H1 (cell line): ENCODE results near the gene FGFBP1. TPM values are rescaled to one million over a fixed set of nuclear protein-coding genes. Genes with fewer than 3 reads are reported as not detected.

Experiments
- CTCF ChIA-PET: fragments of 300-600 bp; sonication (Branson Sonifier 250); formaldehyde crosslinking; loops from one replicate; lab custom pipeline; 2021; ENCODE audit not compliant: partially characterized antibody; lab: Charles Lee
- POLR2A ChIA-PET: fragments of 300-600 bp; sonication (Branson Sonifier 250); formaldehyde crosslinking; loops from one replicate; lab custom pipeline; 2021; ENCODE audit warnings: inconsistent platforms; ENCODE audit not compliant: partially characterized antibody; lab: Charles Lee
- DNase-seq, 2 experiments: peaks; one replicate each; pipeline versions ENCODE4 v3.0.0 to v3.0.0-alpha.2; 2010 to 2022; ENCODE audit warnings: low spot score in 2 of 2, low read depth in 1 of 2, mixed read lengths in 1 of 2
- FAIRE-seq: peaks from 2 replicates; lab custom pipeline; 2011; peaks lifted over from hg19 to GRCh38; lab: Jason Lieb, UNC
- H2AFZ ChIP-seq: 2 replicates; pipeline ENCODE4 v1.8.1; 2012; ENCODE audit warnings: low read length, inconsistent platforms
- H2AK5ac ChIP-seq: 2 replicates; pipeline ENCODE4 v1.6.1; 2013; ENCODE audit warnings: low read depth, low read length
- H2BK120ac ChIP-seq: replicated peaks from 2 replicates; pipeline ENCODE3; 2013; ENCODE audit warnings: low read depth, low read length, inconsistent platforms
- H2BK12ac ChIP-seq: 2 replicates; pipeline ENCODE4 v1.6.1; 2013; ENCODE audit warnings: low read depth, low read length
- H2BK15ac ChIP-seq: 2 replicates; pipeline ENCODE4 v1.6.1; 2013; ENCODE audit warnings: low read length
- H2BK20ac ChIP-seq: 2 replicates; pipeline ENCODE4 v1.6.1; 2013; ENCODE audit warnings: low read length
- H2BK5ac ChIP-seq: 2 replicates; pipeline ENCODE4 v1.6.1; 2013; ENCODE audit warnings: low read depth, low read length
- H3K14ac ChIP-seq: 2 replicates; pipeline ENCODE4 v1.6.1; 2013; ENCODE audit warnings: inconsistent platforms; ENCODE audit not compliant: insufficient read length
- H3K18ac ChIP-seq: 2 replicates; pipeline ENCODE4 v1.6.1; 2013; ENCODE audit warnings: low read length; ENCODE audit errors: extremely low read depth
- H3K23ac ChIP-seq: 2 replicates; pipeline ENCODE4 v1.6.1; 2013; ENCODE audit warnings: inconsistent platforms; ENCODE audit not compliant: insufficient read length
- H3K23me2 ChIP-seq: 2 replicates; pipeline ENCODE4 v1.6.1; 2013; ENCODE audit warnings: low read depth, low read length
- H3K27ac ChIP-seq: 2 replicates; pipeline ENCODE4 v1.6.1; 2011; ENCODE audit warnings: low read depth, low read length, inconsistent platforms
- H3K27me3 ChIP-seq, 4 experiments: replicated peaks in 1 of 4; 1 replicate in 1 of 4; 2 replicates in 3 of 4; pipeline versions ENCODE4 v1.6.1 to v1.8.1; 2011 to 2013; ENCODE audit warnings: low read length in 3 of 4, mild to moderate bottlenecking in 3 of 4, inconsistent platforms in 2 of 4, mixed read lengths in 2 of 4, moderate library complexity in 1 of 4; ENCODE audit not compliant: control insufficient read depth in 3 of 4, insufficient read depth in 3 of 4; ENCODE audit errors: extremely low read depth in 1 of 4
- H3K36me3 ChIP-seq, 4 experiments: 2 replicates each; pipeline versions ENCODE4 v1.6.1 to v1.8.1; 2011 to 2013; ENCODE audit warnings: mild to moderate bottlenecking in 4 of 4, low read length in 3 of 4, moderate library complexity in 2 of 4, control low read depth in 1 of 4, inconsistent platforms in 1 of 4; ENCODE audit not compliant: insufficient read depth in 4 of 4, control insufficient read depth in 2 of 4
- H3K4ac ChIP-seq: replicated peaks from 2 replicates; pipeline ENCODE3; 2013; ENCODE audit warnings: low read length, low read depth, mixed read lengths, inconsistent platforms; ENCODE audit not compliant: insufficient read length
- H3K4me1 ChIP-seq, 4 experiments: replicated peaks in 1 of 4; 1 replicate in 1 of 4; 2 replicates in 3 of 4; pipeline versions ENCODE4 v1.6.1 to v1.8.1; 2011 to 2013; ENCODE audit warnings: low read length in 3 of 4, inconsistent platforms in 2 of 4, mixed read lengths in 1 of 4; ENCODE audit not compliant: insufficient read depth in 4 of 4, control insufficient read depth in 3 of 4
- H3K4me2 ChIP-seq, 2 experiments: 2 replicates each; pipeline versions ENCODE4 v1.6.1 to v1.8.1; 2011 to 2013; ENCODE audit warnings: low read depth in 2 of 2, low read length in 2 of 2, control low read depth in 1 of 2, inconsistent platforms in 1 of 2, mild to moderate bottlenecking in 1 of 2; ENCODE audit not compliant: insufficient read depth in 1 of 2
- H3K4me3 ChIP-seq, 4 experiments: fragments of 200-600, 300-600 bp in 1 of 4; sonication (generic), shearing (Covaris generic), sonication (Bioruptor Twin) in 1 of 4; 2 replicates each; pipeline versions ENCODE4 v1.5.1 to v1.8.1; 2011 to 2016; ENCODE audit warnings: low read length in 4 of 4, low read depth in 3 of 4, control low read depth in 2 of 4, inconsistent platforms in 2 of 4, mild to moderate bottlenecking in 2 of 4, mixed read lengths in 1 of 4, moderate library complexity in 1 of 4; ENCODE audit not compliant: insufficient read depth in 2 of 4; ENCODE audit errors: extremely low read depth in 1 of 4
- H3K56ac ChIP-seq: replicated peaks from 2 replicates; pipeline ENCODE3; 2013; ENCODE audit warnings: low read depth, mild to moderate bottlenecking, mixed read lengths, low read length, inconsistent platforms; ENCODE audit not compliant: insufficient read length
- H3K79me1 ChIP-seq: 2 replicates; pipeline ENCODE4 v1.6.1; 2013; ENCODE audit warnings: low read depth, low read length, control low read depth
- H3K79me2 ChIP-seq, 2 experiments: 2 replicates each; pipeline versions ENCODE4 v1.6.1 to v1.8.1; 2012 to 2013; ENCODE audit warnings: low read length in 2 of 2, mild to moderate bottlenecking in 2 of 2, inconsistent platforms in 1 of 2; ENCODE audit not compliant: insufficient read depth in 2 of 2, control insufficient read depth in 1 of 2
- H3K9ac ChIP-seq, 4 experiments: replicated peaks in 1 of 4; 1 replicate in 1 of 4; 2 replicates in 3 of 4; pipeline versions ENCODE4 v1.6.1 to v1.8.1; 2011 to 2013; ENCODE audit warnings: low read depth in 3 of 4, low read length in 3 of 4, control low read depth in 2 of 4, mild to moderate bottlenecking in 2 of 4, moderate library complexity in 2 of 4, inconsistent platforms in 1 of 4; ENCODE audit errors: extremely low read depth in 1 of 4
- H3K9me3 ChIP-seq, 2 experiments: 2 replicates each; pipeline versions ENCODE4 v1.6.1 to v1.8.1; 2012 to 2013; ENCODE audit warnings: mild to moderate bottlenecking in 2 of 2, moderate library complexity in 2 of 2, control low read depth in 1 of 2, inconsistent platforms in 1 of 2, low read depth in 1 of 2, low read length in 1 of 2, mixed read lengths in 1 of 2; ENCODE audit not compliant: insufficient read depth in 2 of 2
- H4K20me1 ChIP-seq, 2 experiments: replicated peaks in 1 of 2; 2 replicates each; pipeline versions ENCODE3 to v1.8.1; 2011 to 2013; ENCODE audit warnings: inconsistent platforms in 2 of 2, low read length in 2 of 2, mild to moderate bottlenecking in 1 of 2; ENCODE audit not compliant: insufficient read depth in 2 of 2, control insufficient read depth in 1 of 2
- H4K5ac ChIP-seq: 2 replicates; pipeline ENCODE4 v1.6.1; 2013; ENCODE audit warnings: low read length, low read depth, mixed read lengths, inconsistent platforms; ENCODE audit not compliant: insufficient read length
- H4K8ac ChIP-seq: 2 replicates; pipeline ENCODE4 v1.8.0; 2013; ENCODE audit warnings: mild to moderate bottlenecking, moderate library complexity, low read length, inconsistent platforms; ENCODE audit not compliant: insufficient read depth; ENCODE audit errors: extremely low read depth
- H4K91ac ChIP-seq: replicated peaks from 2 replicates; pipeline ENCODE3; 2013; ENCODE audit warnings: low read length, mixed read lengths, inconsistent platforms; ENCODE audit not compliant: insufficient read length
- ASH2L ChIP-seq: fragments of 200-600, 300-600 bp; sonication (generic); IDR thresholded peaks from one replicate; pipeline ENCODE4 v1.7.1; 2017; ENCODE audit warnings: low read length
- EGR1 ChIP-seq: IDR thresholded peaks from 2 replicates; pipeline ENCODE4 v1.6.1; 2011; ENCODE audit warnings: low read depth, low read length, borderline replicate concordance
- EP300 ChIP-seq, 2 experiments: IDR thresholded peaks; 1 replicate in 1 of 2; 2 replicates in 1 of 2; pipeline ENCODE4 v1.6.1; 2011 to 2012; ENCODE audit warnings: low read depth in 2 of 2, low read length in 2 of 2, mild to moderate bottlenecking in 2 of 2, borderline replicate concordance in 1 of 2, inconsistent platforms in 1 of 2, moderate library complexity in 1 of 2
- SUZ12 ChIP-seq: fragments of 200-600 bp; sonication (generic); IDR thresholded peaks from 2 replicates; pipeline ENCODE4 v1.6.1; 2012; ENCODE audit warnings: mild to moderate bottlenecking, inconsistent platforms, low read length, moderate library complexity, mixed read lengths
- ZNF274 ChIP-seq: IDR thresholded peaks from 2 replicates; pipeline ENCODE4 v1.7.0; 2012; ENCODE audit warnings: low read length, borderline replicate concordance; ENCODE audit errors: extremely low read depth
- WGBS, 2 experiments: shearing (Covaris generic) in 1 of 2; methylation state at CpG; one replicate each; pipeline versions ENCODE4 v1.1.6 to v1.1.7; 2013 to 2015; ENCODE audit warnings: low lambda C conversion rate in 2 of 2, mixed read lengths in 2 of 2, inconsistent platforms in 1 of 2, low coverage in 1 of 2, missing lambda C conversion rate in 1 of 2; ENCODE audit not compliant: insufficient replicate concordance in 2 of 2, insufficient coverage in 1 of 2, insufficient read length in 1 of 2; ENCODE audit errors: extremely low coverage in 1 of 2, missing lambda C conversion rate in 1 of 2; 5-methylcytosine and 5-hydroxymethylcytosine counted together
- polyA plus RNA-seq, 7 experiments: library from polyadenylated mRNA; depleted of rRNA in 3 of 7; stranded (reverse) in 5 of 7; unstranded in 2 of 7; fragments of >200 nt in 5 of 7; fragments of 200-250 nt in 2 of 7; gene quantifications; 1 replicate in 5 of 7; 2 replicates in 1 of 7; 4 replicates in 1 of 7; pipeline versions ENCODE4 v1.2.1 to v1.2.3, GENCODE V29; 2011 to 2013; ENCODE audit warnings: missing spikeins in 2 of 7, mixed read lengths in 2 of 7
- total RNA-seq: library from RNA; stranded (reverse); fragmentation: NEBNext Ultra II Directional; extraction: Animal tissue kit (Norgen Biotek cat#: 25700); gene quantifications from 2 replicates; pipeline ENCODE4 v1.2.1, GENCODE V29; 2021

The FGFBP1 gene
- total and polyA plus RNA-seq, 2 of the 8 experiments (the other 6 are each of a cell fraction or from before 2014, with no cell fraction given), result 0.17 to 0.20 TPM

GRCh38 chr4:15910155-15910940 lies 28.2 kb downstream of the FGFBP1 start:
- POLR2A ChIA-PET, result no interaction called here

More at GRCh38 chr4:15910155-15910940, 28.2 kb downstream of the FGFBP1 start:
- H3K23me2 ChIP-seq, result no peaks in the 10 kb centered on the region
- no peak for TF ChIP-seq EGR1
- no peak for TF ChIP-seq ASH2L
- no peak for TF ChIP-seq SUZ12
- no peak for TF ChIP-seq EP300 (IDR thresholded peaks at IDR 0.05; ENCODE audit: borderline replicate concordance in 1 of 2, low read depth in 2 of 2, low read length in 2 of 2)
- TF ChIP-seq ZNF274, result no peak
- no peak overlapping the region for H3K9ac ChIP-seq
- no peak overlapping the region for H3K18ac ChIP-seq
- CTCF ChIA-PET, result interaction anchor here (1.4 to 4.6 kb wide), 3 partner anchors 27 to 105 kb away, joined by 5 to 15 read pairs (median 10); no protein-coding TSS in a partner anchor
- H3K56ac ChIP-seq, result no peak overlapping the region
- no peak overlapping the region for H3K4me2 ChIP-seq
- DNase-seq (no peak), FAIRE-seq (no peak)
- H2BK15ac ChIP-seq, result no peak overlapping the region
- no peak overlapping the region for H4K8ac ChIP-seq
- H2AFZ ChIP-seq, result no peak overlapping the region
- H4K20me1 ChIP-seq, result no peaks in the 10 kb centered on the region
- H3K14ac ChIP-seq, result no peak overlapping the region
- no peaks in the 10 kb centered on the region for H3K9me3 ChIP-seq
- H3K27ac ChIP-seq, result no peak overlapping the region
- H3K4ac ChIP-seq, result no peak overlapping the region
- no peak overlapping the region for H2BK5ac ChIP-seq
- no peak overlapping the region for H2BK120ac ChIP-seq
- H4K91ac ChIP-seq, result no peak overlapping the region
- H3K36me3 ChIP-seq, result no peaks in the 10 kb centered on the region
- H2BK12ac ChIP-seq, result no peak overlapping the region
- H3K4me1 ChIP-seq, result peaks cover 0 to 2% (median 0%) of the 10 kb centered on the region in 4 experiments; a peak in 1 of 7 replicates
- H4K5ac ChIP-seq, result no peak overlapping the region
- no peaks in the 10 kb centered on the region for H3K79me2 ChIP-seq
- H3K27me3 ChIP-seq, result no peaks in the 10 kb centered on the region; a peak in 1 of 7 replicates
- H3K23ac ChIP-seq, result no peak overlapping the region
- no peak overlapping the region for H3K4me3 ChIP-seq
- WGBS, 2 experiments, result 87% methylated on average over 6 of the region's 6 CpGs; no CpG with 5 or more reads in 1 of the 2 experiments
- H2BK20ac ChIP-seq, result peak overlapping the region; percentile 19; the same call in 1 of the 2 replicates
- H3K79me1 ChIP-seq, result no peaks in the 10 kb centered on the region
- H2AK5ac ChIP-seq, result no peak overlapping the region
